SW 1271 (cell line): ENCODE data around the gene SRXN1.

ENCODE experiments used
- DNase-seq, 2 experiments: peaks; one replicate each; lab custom pipeline; 2025; lab: John Stamatoyannopoulos, UW

The SRXN1 gene

DNA sequence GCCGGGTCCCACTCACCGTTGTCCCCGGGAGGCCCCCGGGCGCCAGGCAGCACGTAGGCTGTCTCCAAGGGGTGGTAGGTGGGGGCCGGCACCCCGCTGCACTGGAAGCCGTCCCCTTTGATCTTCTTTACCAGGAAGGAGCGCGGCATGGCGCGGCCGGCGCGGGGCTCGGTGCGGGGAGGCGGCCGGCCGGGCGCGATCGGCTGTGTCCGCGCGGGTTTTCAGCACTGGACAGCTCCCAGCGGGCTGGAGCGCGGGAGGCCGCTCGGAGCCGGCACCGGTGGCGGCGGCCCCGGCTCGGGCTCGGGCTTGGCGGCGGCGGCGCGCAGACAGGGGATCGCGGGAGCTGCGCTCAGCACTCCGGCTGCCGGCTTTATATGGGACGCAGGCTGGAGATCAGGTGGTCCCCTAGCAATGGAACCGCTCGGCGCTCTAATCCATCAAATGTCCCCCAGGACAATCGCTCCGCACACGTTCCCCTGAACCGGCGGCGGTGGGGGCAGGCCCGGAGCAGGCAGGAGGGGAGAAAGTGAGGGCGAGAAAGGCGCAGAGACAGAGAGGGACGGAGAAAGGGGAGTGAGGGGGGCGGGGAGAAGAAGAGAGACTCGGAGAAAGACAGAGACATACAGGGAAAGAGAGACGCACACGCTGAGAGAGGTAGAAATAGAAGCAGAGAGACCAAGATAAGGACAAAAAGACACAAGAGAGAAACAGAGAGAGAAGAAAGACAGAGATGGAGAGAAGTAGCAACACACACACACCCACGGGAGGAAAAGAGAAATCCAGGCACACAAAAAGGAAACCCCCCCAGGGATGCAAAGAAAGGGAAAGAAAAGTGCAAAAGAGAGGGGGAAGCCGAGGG lies 22.7 kb upstream of the SRXN1 start, which contains the start of gene SCRT2:
SCRT2 (minus strand) TSS at position 350 of the 862 bp plus-strand sequence; CDS start at position 149, 201 bp downstream.
- DNase-seq: no peak

DNA sequence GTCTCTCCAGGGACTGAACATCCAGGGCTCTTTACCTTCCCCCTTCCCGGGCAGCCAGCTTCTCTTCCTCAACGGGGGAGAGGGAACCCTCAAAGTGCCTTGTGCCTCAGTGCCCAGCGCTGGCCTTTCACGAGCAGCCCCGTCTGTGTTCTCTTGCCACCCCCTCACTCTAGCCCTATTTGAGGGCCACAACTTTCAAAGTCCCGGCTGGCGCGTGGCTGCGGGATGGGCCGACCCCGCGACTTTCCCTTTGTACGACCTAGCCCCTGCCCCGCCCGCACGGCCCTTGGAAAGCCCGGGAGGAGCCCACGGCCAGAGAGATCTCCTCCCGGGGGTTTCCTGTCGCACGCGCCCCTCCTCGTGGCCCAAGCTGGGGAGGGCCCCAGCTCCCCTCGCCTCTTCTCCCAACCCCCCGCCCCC lies 22.0 kb upstream of the SRXN1 start:
- DNase-seq: no peak

DNA sequence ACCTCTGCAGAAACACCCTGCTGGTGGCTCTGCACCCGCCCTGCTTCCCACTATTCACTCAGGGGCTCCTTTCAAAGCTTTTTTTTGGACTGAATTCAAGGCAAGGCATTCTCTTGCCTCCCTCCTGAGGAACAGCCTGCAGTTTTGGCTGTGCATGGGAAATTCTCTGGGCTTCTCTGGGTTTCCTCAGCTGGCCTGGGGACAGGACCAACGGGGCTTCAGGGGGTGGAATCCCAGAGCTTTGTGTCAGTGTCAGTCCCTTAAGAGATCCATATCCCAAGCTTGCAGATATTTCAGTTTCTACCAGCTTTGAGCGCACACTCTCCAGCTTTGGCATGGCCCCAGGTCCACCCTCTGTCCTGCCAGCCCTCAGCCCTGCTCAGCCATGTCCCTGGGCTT lies 20.6 kb upstream of the SRXN1 start:
- no peak for DNase-seq

DNA sequence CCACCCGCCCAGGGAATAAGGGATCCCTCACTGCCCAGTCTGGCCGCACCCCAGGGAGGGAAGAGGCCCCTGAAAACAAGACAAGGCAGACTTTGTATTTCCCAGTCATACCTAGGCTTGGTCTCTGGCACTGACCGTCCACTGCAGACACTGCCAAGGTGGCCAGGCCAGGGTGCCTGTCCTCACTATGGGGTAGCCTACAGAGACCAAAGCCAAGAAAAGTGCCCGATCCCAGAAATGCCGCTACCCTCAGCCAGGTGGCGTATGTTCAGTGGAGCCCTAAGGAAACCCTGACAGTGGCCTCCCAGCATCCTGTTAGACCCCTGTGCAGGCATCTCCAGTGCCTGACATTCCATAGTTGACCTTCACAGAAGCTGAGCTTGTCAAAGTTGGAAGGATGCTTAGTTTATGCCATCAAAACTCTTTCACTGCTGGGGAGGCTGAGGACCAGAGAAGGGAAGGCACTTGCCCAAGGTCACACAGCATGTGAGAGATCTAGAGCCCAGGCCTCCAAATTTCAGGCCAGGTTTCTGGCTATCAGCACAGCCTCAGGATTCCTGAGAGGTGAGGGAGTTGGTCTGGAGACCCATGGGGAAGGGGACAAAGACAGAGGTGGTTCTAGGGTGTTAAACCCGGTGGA lies 20.1 kb upstream of the SRXN1 start:
- no peak for DNase-seq

DNA sequence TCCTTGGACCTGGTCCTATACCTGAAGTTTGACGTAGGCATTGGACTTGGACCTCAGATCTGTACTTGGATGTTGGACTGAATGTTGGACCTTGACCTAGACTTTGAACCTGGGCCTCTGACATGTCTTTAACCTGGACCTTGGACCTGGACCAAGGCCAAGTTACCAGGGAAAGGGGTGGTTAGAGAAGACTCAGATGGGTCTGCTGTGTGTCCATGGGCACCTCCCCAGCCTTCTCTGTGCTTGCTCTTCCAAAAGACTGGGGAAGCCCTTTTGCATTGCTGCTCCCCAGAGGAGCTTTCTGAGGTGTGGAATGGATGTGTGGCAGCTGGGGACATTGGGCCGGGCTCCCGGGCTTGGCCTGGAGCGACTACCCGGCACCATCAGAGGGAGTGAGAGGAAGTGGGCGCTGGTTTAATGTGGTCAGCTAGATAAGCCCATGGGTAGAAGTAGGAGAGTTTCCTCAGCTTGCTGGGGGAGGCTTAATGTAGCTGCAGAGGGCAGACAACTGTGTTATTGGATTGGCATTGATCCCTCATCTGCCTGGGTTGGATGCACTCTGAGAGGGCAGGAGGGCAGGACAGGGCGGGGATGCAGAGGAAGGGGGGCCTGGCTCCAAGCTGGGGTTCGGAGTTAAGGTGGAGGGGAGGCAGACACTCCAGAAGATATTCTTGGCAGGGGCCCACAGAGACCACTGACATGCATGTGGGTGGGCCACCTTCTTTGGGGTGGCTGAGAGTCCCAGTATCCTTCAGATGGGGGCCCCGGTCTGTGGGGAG lies 18.4 kb upstream of the SRXN1 start:
- no peak for DNase-seq

DNA sequence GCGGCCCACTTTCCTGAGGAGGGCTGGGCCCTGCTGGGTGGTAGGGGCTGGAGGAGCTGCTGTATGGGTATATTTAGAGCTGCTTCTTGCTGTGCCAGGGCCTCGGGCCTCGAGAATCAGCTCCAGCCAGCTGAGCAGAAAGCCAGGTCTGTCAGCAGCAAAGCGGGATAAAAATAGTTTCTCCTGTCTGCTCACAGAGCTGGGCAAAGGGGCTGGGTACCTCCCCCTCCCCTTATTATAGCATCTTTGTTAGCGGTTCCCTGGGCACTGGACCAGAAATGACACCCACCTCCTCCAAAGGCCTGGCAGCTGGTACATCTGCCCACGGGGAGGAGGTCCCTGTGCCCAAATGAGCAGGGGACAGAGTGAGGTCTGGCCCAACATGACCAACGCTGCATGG lies 16.6 kb upstream of the SRXN1 start:
- DNase-seq: no peak

DNA sequence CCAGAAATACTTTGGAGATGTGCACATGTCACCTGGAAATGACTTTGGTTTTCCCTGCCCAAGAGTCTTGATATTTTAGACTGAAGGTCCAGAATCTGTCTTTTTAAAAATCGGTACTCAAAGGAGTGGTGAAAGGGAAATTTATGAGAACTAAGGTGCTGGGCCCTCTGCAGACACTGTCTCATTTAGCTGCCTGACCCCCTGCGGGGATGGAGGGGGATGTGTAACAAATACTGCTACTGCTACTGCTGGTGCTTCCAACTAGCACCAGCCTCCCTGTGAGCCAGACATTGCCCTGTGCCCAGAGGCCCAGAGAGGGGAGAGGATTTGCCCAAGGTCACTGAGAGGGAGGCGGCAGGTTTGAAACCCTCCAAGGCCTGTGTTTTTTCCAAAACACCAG lies 15.6 kb upstream of the SRXN1 start:
- no peak for DNase-seq

DNA sequence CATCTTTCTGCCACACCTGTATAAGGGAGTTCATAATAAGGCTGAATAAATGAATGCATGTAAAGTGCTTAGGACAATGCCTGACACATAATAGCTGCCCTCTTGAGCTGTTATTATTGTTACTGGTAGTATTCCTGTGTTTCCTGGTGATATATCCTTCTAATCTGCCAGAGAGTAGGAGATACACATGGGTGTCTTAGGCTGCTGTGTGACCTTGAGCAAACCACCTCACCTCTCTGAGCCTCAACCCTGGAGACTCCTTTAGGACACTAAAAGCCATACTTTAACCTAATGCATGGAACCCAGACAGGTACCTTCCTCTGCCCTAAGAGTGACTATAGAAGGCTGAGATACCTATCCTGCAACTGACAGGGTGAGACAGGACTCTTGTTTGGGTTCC lies 15.1 kb upstream of the SRXN1 start:
- no peak for DNase-seq

DNA sequence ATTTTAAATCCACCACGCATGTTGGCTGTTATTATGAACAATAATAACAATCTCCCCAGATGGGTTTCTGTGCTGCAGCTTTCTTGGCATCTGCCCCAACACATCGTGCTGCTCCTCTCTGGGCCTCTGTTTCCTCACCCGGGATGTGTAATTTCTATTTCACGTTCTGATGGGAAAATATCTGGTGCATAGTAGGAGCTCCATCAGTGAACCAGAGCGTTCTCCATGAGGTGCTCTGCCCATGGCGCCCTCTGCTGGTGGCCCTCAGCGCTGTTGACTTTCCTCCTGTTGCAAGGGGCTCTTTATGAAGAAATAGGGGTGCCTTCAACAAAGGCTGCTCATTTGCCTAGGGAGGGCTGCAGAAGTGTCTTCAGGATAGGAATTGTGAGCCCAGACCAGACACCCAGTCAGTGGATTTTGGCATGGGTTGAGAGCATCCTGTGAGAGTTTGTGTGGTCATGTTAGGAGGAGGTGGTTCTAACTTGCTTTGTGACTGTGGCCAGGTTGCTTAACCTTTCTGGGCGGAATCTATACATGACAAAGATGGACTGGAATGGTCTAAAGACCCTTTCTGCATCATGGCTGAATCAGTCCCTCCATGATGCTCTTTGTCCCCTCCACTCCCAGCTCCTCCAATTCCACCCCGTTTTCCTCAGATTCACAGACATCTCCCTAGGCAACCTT lies 14.5 kb upstream of the SRXN1 start:
- DNase-seq: peak in 1 of 2 experiments; percentile 48

DNA sequence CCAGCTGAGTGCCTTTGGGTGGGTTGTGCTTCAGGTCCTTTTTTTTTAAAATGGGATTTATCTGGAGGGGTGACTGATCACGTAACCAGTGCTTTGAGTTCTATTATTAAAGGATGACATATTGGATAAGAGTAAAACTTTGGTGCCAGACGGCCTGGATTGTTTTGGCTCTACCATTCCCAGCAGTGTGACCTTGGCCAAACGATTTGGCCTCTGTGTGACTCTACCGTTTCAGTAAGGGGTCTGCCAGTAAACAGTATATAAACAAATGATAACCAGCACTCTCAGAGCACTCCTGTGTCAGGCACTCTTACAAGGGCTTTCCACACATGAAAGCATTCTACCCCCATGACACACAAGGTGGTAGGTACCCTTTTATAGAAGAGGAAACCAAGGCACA lies 13.9 kb upstream of the SRXN1 start:
- no peak for DNase-seq

DNA sequence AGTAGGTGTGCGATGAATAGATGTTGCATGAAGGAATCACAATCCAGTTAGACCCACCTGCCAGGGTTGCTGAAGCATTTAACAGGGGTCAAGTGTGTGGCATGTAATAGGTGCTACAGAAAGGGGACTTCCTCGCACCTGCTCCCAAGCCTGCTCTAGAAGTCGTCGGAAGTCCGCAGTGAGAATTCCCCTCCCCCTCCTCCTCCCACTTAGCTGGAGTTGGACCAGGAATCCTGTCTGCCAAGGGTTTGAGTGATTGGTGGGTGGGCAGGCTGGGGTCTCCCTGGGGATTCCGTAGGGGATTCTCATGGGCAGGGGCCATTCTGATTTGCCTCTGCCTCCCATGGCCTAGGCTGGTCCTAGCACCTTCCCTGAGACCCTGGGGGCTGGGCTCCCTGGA lies 12.3 kb upstream of the SRXN1 start:
- no peak for DNase-seq

DNA sequence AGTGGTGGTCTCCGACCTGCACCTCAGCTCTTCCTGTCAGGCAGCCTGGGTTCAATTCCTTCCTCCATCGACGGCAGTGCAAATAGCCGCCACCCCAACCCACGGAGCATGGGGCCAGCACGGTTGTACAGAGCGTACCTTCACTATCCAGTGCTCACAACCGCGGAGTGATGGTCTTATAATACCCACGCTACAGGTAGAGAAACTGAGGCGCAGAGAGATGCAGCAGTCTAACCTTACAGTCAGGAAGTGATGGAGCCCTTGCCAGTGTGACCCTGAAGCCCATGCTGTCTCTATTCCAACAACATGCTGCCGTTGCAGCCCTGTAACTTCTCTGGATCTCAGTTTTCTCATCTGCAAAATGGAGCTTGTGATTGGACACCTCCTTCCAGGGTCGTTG lies 11.6 kb upstream of the SRXN1 start:
- no peak for DNase-seq

DNA sequence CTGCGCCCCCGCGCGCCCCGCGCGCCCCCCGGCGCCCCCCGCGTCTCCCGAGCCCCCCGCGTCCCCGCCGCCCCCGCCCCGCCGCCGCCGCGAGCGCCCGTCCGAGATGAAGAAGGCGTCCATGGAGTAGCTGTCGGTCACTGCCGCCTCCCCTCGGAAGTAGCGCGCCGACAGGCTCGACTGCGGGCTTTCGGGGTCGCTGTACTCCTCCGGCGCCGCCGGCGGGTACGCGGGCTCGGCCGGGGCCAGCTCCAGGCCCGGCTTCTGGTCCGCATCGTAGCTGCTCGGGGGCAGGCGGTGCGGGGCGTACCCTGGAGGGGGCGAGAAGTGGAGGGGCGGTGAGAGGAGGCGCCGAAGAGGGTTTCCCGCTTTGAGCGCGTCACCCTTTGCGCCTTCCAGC lies 11.2 kb upstream of the SRXN1 start:
- no peak for DNase-seq

DNA sequence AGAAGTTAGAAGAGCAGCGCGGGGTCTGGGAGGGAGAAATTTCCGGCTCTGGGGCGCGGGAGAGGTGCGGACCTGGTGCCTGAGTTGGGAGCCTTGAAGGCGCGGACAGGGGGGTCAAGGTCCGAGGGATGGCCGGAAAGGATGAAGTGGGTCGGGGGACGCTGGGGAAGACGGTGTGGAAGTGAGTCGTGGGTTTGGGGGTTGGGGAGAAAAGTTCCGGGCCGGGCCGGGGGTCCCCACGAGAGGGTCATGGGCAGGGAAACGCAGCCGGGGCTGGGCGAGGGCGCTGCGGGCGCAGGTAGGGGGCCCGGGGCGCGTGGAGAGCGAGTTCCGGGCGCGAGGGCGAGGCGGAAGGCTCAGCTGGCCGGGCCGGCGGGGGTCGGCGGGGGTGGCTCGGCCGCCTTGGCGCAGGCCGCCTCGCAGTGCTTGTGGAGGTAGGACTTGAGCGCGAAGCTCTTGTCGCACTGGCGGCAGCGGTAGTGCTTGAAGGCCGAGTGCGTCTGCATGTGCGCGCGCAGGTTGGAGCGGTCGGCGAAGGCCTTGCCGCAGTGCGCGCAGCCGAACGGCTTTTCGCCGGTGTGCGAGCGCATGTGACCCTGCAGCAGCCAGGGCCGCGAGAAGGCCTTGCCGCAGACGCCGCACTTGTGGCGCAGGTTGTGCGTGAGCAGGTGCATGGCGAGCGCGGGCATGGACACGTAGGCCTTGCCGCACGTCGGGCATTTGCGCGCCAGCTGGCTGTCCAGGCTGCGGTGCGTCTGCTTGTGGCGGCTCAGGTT lies 10.5 kb upstream of the SRXN1 start:
- no peak for DNase-seq

DNA sequence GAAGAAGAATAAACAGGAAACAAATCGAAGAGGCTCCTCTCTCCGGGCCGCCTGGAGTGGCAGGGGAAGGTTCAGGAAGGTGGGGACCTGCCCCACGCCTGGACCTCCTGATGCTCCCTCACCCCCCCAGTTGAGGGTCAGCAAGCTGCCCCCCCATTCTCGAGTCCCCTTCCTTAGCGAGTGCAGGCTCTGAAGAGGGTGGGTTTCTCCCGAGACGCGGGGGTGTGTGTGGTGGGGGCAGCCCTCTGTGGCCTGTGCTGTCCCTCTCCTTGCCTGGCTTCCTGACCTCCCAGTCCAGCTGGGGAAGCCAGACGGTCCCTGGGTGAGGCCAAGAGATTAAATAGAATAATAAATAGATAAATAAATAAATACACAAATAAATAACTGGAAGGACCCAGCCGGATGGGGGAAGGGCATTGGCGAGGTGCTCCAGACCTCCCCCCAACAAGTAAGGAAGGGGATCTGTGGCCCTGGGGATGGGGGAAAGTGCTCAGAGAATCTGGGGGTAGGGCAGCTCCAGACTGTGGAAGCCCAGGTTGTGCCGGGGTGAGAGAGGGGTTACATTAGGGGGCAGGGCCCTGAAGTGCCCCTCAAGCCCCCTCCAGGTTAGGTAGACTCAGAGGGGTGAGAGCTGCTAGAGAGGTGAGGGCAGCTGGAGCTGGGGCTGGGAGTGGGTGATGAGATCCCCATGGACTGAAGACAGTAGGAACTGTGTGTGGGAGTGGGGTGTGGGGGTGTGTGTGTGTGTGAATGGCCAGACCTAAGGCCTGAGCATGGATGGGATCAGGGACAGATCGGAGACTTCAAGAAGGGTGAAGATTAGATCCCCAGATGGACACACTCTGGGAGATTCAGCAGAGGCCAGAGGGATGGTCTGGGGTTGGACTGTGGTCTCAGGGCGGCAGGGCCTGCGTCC lies 9.5 kb upstream of the SRXN1 start:
- DNase-seq: no peak

DNA sequence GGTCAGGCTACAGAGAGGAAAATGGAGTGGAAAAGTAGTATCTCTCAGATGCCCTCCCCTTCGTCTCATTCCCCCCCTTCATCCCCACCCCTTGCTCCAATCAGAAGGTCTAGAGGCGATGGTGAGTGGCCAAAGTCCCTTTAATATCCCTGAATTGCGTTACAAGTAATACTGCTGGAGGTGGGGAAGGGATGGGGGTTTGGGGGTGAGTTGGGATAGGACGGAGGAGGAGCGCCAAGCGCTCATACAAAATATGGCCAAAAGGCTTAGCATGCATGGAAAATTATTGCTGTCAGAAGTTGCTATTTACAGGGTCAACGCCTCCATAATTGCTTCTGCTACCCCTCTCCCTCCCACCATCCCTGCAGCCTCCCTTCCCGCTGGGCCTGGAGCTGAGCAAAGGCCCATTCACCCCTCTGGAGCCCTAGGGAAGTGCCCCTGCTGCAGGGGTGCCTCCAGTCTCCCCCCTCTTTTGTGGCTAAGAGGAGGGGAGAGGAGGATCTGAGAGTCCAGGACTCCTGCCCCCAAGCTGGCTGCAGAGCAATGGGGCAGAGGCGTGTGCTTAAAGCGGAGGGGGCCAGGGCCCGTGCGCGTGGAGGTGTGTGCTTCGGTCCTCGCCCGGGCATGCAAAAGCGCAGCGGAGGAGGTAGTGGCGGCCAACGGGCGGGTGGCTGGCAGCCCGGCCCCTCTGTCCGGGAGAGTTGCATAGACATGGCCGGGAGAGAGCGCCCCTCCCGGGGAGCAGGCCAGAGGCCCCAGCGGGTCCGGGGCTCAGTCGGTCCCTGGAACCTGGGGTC lies 8.7 kb upstream of the SRXN1 start:
- DNase-seq: no peak

DNA sequence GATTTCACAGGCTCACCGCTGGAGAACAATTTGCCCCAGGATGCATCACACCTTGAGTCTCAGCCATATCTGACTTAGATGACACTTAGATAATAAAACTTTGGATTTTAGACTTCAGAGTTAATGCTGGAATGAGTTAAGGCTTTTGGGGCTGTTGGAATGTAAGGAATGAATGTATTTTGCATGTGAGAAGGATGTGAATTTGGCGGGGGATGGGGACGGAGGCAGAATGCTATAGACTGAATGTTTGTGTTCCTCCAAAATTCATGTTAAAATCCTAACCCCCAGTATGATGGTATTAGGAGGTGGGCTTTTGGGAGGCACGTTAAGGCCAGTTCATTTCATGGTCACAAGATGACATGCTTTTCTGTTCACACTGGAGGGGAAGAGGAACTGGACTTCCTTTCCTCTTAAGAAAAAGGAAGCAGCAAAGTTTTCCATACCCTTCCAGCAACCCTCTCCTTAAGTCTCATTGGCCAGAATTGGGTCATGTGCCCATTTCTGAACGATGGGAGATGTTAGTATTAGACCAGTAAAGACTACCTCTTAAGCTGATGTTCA lies 5.8 kb upstream of the SRXN1 start:
- DNase-seq: no peak

DNA sequence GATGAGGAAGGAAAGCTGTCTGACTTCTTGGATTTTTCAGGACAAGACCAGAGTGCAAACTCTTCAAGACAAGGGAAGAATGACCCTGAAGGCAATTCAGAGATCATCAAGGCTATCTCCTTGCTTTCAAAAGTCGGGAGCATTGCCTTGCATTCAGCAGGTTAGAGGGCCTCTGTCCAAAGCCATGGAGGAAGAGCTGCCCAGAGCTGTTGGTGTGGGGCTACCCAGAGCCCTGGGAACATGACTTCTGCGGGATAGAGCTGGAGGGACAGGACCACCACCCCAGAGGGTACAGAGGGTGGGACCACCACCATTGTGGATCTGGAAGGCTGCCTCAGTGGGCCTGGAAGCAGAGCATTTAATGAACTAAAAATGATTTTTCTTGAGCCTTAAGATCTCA lies 5.2 kb upstream of the SRXN1 start:
- no peak for DNase-seq
